Testis (tissue), 3 donors: ENCODE measurements around the gene PTEN. TPM values are rescaled to one million over a fixed set of nuclear protein-coding genes. Genes with fewer than 3 reads are reported as not detected.

Experiments
- DNase-seq: peaks from one replicate; pipeline ENCODE4 v3.0.0-alpha.2; 2019
- H3K27ac ChIP-seq, 2 donors: fragments of 200-600 bp; sonication (generic); one replicate each; pipeline ENCODE4 v1.5.1; 2019
- H3K27me3 ChIP-seq: fragments of 200-600 bp; sonication (generic); one replicate; pipeline ENCODE4 v1.5.1; 2019
- H3K36me3 ChIP-seq: fragments of 200-600 bp; sonication (generic); one replicate; pipeline ENCODE4 v1.5.1; 2017; ENCODE audit warnings: low read depth; ENCODE audit errors: missing control alignments
- H3K4me1 ChIP-seq: fragments of 200-600 bp; sonication (generic); one replicate; pipeline ENCODE4 v1.5.1; 2019
- H3K4me3 ChIP-seq, 2 donors: fragments of 200-600 bp; sonication (generic); one replicate each; pipeline ENCODE4 v1.5.1; 2017 to 2019
- H3K9me3 ChIP-seq: fragments of 200-600 bp; sonication (generic); one replicate; pipeline ENCODE4 v1.5.1; 2017
- POLR2A ChIP-seq: fragments of 450-650 bp; IDR thresholded peaks from one replicate; pipeline ENCODE4 v1.6.1; 2017; ENCODE audit warnings: antibody characterized with exemption, mild to moderate bottlenecking, moderate library complexity
- WGBS, 2 donors: methylation state at CpG; one replicate each; pipeline ENCODE4 v1.1.5; 2018; 5-methylcytosine and 5-hydroxymethylcytosine counted together
- intact Hi-C: fragments of 100-400 bp; cut with DNase I; formaldehyde crosslinking; loops from one replicate; pipeline ENCODE4 v1.15.1; 2023; ENCODE audit warnings: low total_unique reads
- polyA plus RNA-seq: library from polyadenylated mRNA; stranded (reverse); fragments of 350-450 nt; fragmentation: Illumina TruSeq; extraction: RNeasy Lipid Tissue Mini Kit (QIAGEN cat#74804); gene quantifications from one replicate; pipeline ENCODE4 v1.2.3, GENCODE V29; 2014; ENCODE audit warnings: low read depth, low replicate concordance; ENCODE audit not compliant: insufficient read depth
- total RNA-seq, 2 donors: library from RNA; depleted of rRNA; stranded (reverse); fragments of >200 nt; gene quantifications; one replicate each; pipeline ENCODE4 v1.2.3, GENCODE V29; 2016
- TF ChIP-seq, protein P1 (sequence below), 3 experiments: fragments of 450-650 bp in 2 of 3; fragments of 200-600 bp in 1 of 3; sonication (generic) in 1 of 3; IDR thresholded peaks; one replicate each; pipeline ENCODE4 v1.5.1; 2016 to 2019; ENCODE audit warnings: antibody characterized with exemption in 3 of 3, mild to moderate bottlenecking in 2 of 3, moderate library complexity in 1 of 3

Gene PTEN
- total and polyA plus RNA-seq, 3 donors from 2014 or later: 85.4 to 118 (median 96.8) TPM

DNA sequence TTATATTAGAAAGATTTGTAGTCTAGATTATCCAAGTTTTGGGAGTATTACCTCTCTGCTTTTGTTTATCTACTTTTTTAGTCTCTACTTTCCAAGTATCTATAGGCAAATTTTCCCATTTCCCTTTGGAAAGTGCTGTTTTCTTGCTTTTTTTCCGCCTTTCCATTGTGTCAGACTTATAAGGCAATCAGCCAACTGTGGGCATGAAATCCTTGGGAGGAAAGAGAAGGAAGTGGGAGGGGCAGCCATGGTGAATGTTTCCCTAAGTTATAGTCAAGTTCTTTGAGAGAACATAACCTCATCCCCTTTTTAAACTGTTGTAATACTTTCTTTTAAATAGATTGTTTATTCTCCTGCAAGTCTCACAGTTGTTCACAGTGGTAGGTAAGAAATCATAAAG lies 52.6 kb downstream of the PTEN start:
- intact Hi-C loops: no loop called here
- no peaks in the 10 kb centered on the region for H3K9me3 ChIP-seq
- no peaks in the 10 kb centered on the region for H3K27me3 ChIP-seq
- no peaks in the 10 kb centered on the region for H3K36me3 ChIP-seq
- DNase-seq: no peak
- WGBS, 2 donors: 71 to 76% methylated on average over 1 of the region's 1 CpG
- TF ChIP-seq, protein P1, sequence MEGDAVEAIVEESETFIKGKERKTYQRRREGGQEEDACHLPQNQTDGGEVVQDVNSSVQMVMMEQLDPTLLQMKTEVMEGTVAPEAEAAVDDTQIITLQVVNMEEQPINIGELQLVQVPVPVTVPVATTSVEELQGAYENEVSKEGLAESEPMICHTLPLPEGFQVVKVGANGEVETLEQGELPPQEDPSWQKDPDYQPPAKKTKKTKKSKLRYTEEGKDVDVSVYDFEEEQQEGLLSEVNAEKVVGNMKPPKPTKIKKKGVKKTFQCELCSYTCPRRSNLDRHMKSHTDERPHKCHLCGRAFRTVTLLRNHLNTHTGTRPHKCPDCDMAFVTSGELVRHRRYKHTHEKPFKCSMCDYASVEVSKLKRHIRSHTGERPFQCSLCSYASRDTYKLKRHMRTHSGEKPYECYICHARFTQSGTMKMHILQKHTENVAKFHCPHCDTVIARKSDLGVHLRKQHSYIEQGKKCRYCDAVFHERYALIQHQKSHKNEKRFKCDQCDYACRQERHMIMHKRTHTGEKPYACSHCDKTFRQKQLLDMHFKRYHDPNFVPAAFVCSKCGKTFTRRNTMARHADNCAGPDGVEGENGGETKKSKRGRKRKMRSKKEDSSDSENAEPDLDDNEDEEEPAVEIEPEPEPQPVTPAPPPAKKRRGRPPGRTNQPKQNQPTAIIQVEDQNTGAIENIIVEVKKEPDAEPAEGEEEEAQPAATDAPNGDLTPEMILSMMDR (IDR thresholded peaks at IDR 0.05): no peak
- no peak for TF ChIP-seq POLR2A
- H3K4me3 ChIP-seq: no peak overlapping the region
- H3K4me1 ChIP-seq: peaks cover 5% of the 10 kb centered on the region
- H3K27ac ChIP-seq: no peak overlapping the region

DNA sequence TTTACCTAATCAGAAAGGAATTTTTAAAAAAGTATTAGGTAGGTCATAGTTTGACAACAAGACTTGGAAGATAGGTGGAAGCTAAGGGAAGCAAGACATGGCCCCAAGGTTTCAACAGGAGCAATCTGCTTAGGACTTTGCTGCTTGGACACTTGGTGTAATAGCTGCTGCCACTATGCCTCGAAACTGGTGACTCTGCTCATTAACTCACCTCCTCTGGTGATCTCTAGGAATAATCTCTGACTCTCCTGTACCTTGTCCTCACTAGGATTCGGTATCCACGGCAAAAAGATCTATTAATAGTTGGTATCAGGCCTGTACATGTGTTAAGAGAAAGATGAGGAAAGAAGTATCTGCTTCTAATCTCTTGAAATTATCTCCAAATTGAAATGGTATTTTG lies 53.1 kb downstream of the PTEN start:
- WGBS, 2 donors: 88 to 94% methylated on average over 3 of the region's 3 CpGs
- no peak overlapping the region for H3K4me3 ChIP-seq
- DNase-seq: no peak
- H3K9me3 ChIP-seq: no peaks in the 10 kb centered on the region
- H3K36me3 ChIP-seq: no peaks in the 10 kb centered on the region
- no peak for TF ChIP-seq POLR2A
- TF ChIP-seq, protein P1 (IDR thresholded peaks at IDR 0.05): no peak
- no peak overlapping the region for H3K27ac ChIP-seq
- intact Hi-C loops: no loop called here
- peaks cover 5% of the 10 kb centered on the region for H3K4me1 ChIP-seq
- H3K27me3 ChIP-seq: no peaks in the 10 kb centered on the region

DNA sequence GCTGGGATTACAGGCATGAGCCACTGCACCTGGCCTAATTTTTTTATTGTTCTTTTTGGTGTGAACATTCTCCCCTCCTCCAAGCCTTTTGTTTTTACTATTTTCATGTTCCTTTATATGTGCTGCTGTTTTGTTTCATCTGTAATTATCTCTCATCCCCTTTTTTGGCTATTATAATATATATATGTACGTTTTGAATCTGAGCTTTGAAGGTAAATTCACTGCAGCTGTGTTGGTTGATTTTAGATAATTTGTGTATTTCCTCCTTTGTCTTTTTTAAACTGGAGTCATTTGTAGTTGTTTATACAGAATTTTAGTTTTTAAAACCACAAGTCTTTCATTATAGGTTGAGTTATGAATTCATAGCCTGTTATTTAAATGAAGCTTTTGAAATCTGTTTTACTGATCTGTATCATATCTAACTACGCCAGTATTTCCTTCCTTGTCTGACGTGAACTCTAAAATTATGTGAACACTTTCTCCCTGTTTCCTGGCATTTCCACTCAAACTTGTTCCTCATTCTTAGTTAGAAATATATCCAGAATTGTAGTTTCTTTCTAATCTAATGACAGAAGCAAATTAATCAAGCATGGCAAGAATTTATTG lies 54.9 kb downstream of the PTEN start:
- intact Hi-C loops: no loop called here
- Histone ChIP-seq H3K4me1 (peaks cover 5% of the 10 kb centered on the region), H3K9me3 (no peaks in the 10 kb centered on the region), H3K4me3 (no peak overlapping the region), H3K27me3 (no peaks in the 10 kb centered on the region), H3K36me3 (no peaks in the 10 kb centered on the region), H3K27ac (peak overlapping the region in 1 of 2 donors; percentile 8)
- 43 to 48% methylated on average over 3 of the region's 3 CpGs for WGBS, 2 donors
- DNase-seq: no peak
- TF ChIP-seq, protein P1 (IDR thresholded peaks at IDR 0.05): no peak
- TF ChIP-seq POLR2A: no peak

DNA sequence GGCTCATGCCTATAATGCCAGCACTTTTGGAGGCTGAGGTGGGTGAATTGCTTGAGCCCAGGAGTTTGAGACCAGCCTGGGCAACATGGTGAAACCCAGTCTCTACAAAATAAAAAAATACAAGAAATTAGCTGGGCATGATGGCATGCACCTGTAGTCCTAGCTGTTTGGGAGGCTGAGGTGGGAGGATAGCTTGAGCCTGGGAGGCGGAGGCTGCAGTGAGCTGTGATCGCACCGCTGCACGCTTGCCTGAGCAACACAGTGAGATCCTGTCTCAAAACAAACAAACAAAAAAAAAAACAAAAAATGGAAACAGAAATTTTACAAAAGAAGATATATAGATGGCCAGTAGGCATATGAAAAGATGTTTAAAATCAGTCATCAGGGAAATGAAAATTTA lies 57.1 kb downstream of the PTEN start:
- TF ChIP-seq, protein P1 (IDR thresholded peaks at IDR 0.05): no peak
- no peak for TF ChIP-seq POLR2A
- no peak for DNase-seq
- Histone ChIP-seq H3K36me3 (no peaks in the 10 kb centered on the region), H3K27me3 (no peaks in the 10 kb centered on the region), H3K4me1 (peaks cover 5% of the 10 kb centered on the region), H3K4me3 (no peak overlapping the region), H3K9me3 (no peaks in the 10 kb centered on the region), H3K27ac (no peak overlapping the region)
- 98 to 99% methylated on average over 4 of the region's 4 CpGs for WGBS, 2 donors
- intact Hi-C loops: no loop called here
